Heart right ventricle (tissue), 16 donors: ENCODE data around the gene GRK1. TPM values are rescaled to one million over a fixed set of nuclear protein-coding genes. Genes with fewer than 3 reads are reported as not detected.
A peak's percentile ranks its signal among the peaks of the same experiment; 100 is the strongest.

Experiments
- ATAC-seq, 8 donors: fragments of 200-7000 bp; cut with Tn5 transposase; one replicate each; pipeline ENCODE4 v1.9.1; 2020; ENCODE audit warnings: mild to moderate bottlenecking in 8 of 8, moderate library complexity in 8 of 8, moderate number of reproducible peaks in 1 of 8
- DNase-seq, 2 donors: peaks; one replicate each; pipeline ENCODE4 v3.0.0-alpha.2; 2020
- H3K27ac ChIP-seq, 10 donors: fragments of 200-600 bp; sonication (generic) in 2 of 10; one replicate each; pipeline versions ENCODE4 v1.5.0 to v1.8.0; 2020 to 2022; ENCODE audit warnings: mild to moderate bottlenecking in 3 of 10
- H3K27me3 ChIP-seq, 7 donors: fragments of 200-600 bp; one replicate each; pipeline ENCODE4 v1.8.0; 2021 to 2022; ENCODE audit warnings: mild to moderate bottlenecking in 2 of 7
- H3K36me3 ChIP-seq, 9 donors: fragments of 200-600 bp; sonication (generic) in 1 of 9; one replicate each; pipeline versions ENCODE4 v1.5.0 to v1.8.0; 2020 to 2022; ENCODE audit warnings: mild to moderate bottlenecking in 2 of 9
- H3K4me1 ChIP-seq, 9 donors: fragments of 200-600 bp; sonication (generic) in 1 of 9; one replicate each; pipeline versions ENCODE4 v1.5.0 to v1.8.0; 2020 to 2022; ENCODE audit warnings: mild to moderate bottlenecking in 4 of 9
- H3K4me3 ChIP-seq, 10 donors: fragments of 200-600 bp; sonication (generic) in 2 of 10; one replicate each; pipeline versions ENCODE4 v1.5.0 to v1.8.0; 2020 to 2022; ENCODE audit warnings: mild to moderate bottlenecking in 7 of 10, moderate library complexity in 2 of 10
- H3K9me3 ChIP-seq, 11 donors: fragments of 200-600 bp in 10 of 11; sonication (generic) in 2 of 11; one replicate each; pipeline versions ENCODE4 v1.5.0 to v1.8.0; 2013 to 2022; ENCODE audit warnings: mild to moderate bottlenecking in 2 of 11, control low read depth in 1 of 11, moderate library complexity in 1 of 11
- WGBS, 2 donors: extraction: QIAGEN DNeasy Blood & Tissue Kit; methylation state at CpG; one replicate each; pipeline ENCODE4 v1.1.7; 2013; ENCODE audit warnings: inconsistent platforms in 1 of 2; 5-methylcytosine and 5-hydroxymethylcytosine counted together
- intact Hi-C, 10 donors: fragments of 100-400 bp; cut with DNase I; formaldehyde crosslinking; loops; one replicate each; pipeline versions ENCODE4 v1.11.1 to v1.14.2; 2022
- polyA plus RNA-seq, 2 donors: library from polyadenylated mRNA; stranded (reverse); fragments of 200-250 nt; gene quantifications; one replicate each; pipeline ENCODE4 v1.2.3, GENCODE V29; 2013
- total RNA-seq, 10 donors: library from RNA; stranded (reverse); fragmentation: NEBNext Ultra II Directional in 3 of 10; extraction: Animal tissue kit (Norgen Biotek cat#: 25700) in 3 of 10; gene quantifications; one replicate each; pipeline versions ENCODE4 v1.2.1 to v1.2.4, GENCODE V29; 2021 to 2023
- TF ChIP-seq, protein P1 (sequence below), 9 donors: fragments of 200-600 bp; sonication (generic) in 2 of 9; IDR thresholded peaks; one replicate each; pipeline versions ENCODE4 v1.5.0 to v1.8.0; 2021 to 2022; ENCODE audit warnings: antibody characterized with exemption in 9 of 9, mild to moderate bottlenecking in 5 of 9, moderate library complexity in 1 of 9
- donor health status: Arrhythmogenic right ventricular cardiomyopathy.
- donor health status: ischemic (EF 13 %, LVEDD 7.1; RV severe dilation, severe dysfunction).
- donor health status: healthy with polysubstance abuse.
- donor health status: DM: no; HTN: yes; CAD: no.
- donor health status: DM: no; HTN: no; CAD: no.
- donor health status: ischemic (EF 25% LVEDD 6.9; RV normal size, moderate dysfunction).
- donor health status: ischemic (EF 25% LVEDD 5.7; RV mildly dilated, moderate dysfunction).
- donor health status: healthy.
- donor health status: DM: yes; HTN: yes; CAD: no.
- donor health status: Ischemic cardiomyopathy.
- donor health status: ischemic (EF 35%, LVEDD 5.7; RV mildly dilated, moderate dysfunction).
- donor health status: nonischemic (EF 11% LVEDD 7.7; RV severe dilation, severe dysfunction).
- donor health status: DM: yes; HTN: yes; CAD: no.
- donor health status: PGD.
- donor health status: ischemic (EF 29% LVEDD 5.4; RV normal size, mild dysfunction).
- donor health status: nonischemic (EF 23%, LVEDD 6.1; RV moderate dilation, normal function).

GRK1 gene
- total and polyA plus RNA-seq, 12 donors, result 0.01 to 0.79 (median 0.18) TPM; not detected in 4

DNA sequence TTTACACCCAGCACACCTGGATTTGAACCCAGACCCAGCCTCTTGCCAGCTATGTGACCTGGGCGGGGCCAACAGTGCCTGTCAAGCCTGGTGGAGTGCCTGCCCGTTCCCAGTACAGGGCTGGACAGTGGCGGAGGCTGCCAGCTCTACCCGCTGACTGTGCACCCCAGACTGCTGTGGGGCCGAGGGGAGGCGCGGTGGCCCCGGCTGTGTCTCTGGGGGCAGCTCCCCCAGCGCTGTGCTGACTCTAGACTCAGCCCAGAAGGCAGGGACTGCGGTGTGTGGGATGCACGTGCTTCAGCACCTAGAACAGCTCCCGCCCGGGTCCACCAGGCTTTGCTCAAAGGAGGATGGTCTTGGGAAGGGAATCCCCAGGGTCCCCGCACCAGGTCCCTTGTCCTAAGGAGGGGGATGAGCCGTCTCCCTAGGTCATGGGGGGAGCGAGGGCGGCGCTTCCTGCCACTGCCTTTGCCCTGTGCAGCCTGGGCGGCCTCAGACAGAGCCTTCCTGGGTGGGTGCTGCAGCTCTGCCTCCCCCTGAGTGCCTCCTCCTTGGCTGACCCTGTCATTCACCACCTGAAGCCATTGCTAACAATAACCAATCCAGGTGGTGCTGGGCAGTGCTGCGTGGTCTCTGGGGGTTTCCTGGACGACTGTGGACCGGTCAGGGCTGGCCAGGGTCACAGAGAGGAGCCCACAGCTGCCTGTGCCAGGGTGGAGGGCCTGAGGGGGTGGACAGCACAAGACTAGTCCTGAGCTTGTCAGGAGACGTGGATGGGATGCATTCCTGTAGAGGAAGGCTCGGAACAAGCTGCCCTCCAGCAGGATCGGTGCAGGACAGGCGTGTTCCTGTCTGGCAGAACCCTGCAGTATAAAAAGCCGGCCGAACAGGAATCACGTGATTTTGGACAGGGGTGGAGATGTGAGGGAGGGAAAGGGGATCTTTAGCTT, 110.6 kb downstream of the GRK1 start:
- H3K4me3 ChIP-seq, result no peak overlapping the region
- 38 to 41% methylated on average over 28 to 29 of the region's 29 CpGs for WGBS, 2 donors
- peaks cover 0 to 20% (median 10%) of the 10 kb centered on the region in 7 donors for H3K27me3 ChIP-seq
- intact Hi-C loops, result no loop called here
- peak in 5 of 8 donors; percentile 44 to 65 (median 57) for ATAC-seq
- H3K36me3 ChIP-seq, result no peaks in the 10 kb centered on the region
- H3K9me3 ChIP-seq, result peaks cover 0 to 1% (median 0%) of the 10 kb centered on the region in 11 donors
- H3K27ac ChIP-seq, result no peak overlapping the region
- H3K4me1 ChIP-seq, result peaks cover 0 to 3% (median 0%) of the 10 kb centered on the region in 9 donors
- TF ChIP-seq, protein P1, sequence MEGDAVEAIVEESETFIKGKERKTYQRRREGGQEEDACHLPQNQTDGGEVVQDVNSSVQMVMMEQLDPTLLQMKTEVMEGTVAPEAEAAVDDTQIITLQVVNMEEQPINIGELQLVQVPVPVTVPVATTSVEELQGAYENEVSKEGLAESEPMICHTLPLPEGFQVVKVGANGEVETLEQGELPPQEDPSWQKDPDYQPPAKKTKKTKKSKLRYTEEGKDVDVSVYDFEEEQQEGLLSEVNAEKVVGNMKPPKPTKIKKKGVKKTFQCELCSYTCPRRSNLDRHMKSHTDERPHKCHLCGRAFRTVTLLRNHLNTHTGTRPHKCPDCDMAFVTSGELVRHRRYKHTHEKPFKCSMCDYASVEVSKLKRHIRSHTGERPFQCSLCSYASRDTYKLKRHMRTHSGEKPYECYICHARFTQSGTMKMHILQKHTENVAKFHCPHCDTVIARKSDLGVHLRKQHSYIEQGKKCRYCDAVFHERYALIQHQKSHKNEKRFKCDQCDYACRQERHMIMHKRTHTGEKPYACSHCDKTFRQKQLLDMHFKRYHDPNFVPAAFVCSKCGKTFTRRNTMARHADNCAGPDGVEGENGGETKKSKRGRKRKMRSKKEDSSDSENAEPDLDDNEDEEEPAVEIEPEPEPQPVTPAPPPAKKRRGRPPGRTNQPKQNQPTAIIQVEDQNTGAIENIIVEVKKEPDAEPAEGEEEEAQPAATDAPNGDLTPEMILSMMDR (IDR thresholded peaks at IDR 0.05), result no peak
- DNase-seq, result no peak

DNA sequence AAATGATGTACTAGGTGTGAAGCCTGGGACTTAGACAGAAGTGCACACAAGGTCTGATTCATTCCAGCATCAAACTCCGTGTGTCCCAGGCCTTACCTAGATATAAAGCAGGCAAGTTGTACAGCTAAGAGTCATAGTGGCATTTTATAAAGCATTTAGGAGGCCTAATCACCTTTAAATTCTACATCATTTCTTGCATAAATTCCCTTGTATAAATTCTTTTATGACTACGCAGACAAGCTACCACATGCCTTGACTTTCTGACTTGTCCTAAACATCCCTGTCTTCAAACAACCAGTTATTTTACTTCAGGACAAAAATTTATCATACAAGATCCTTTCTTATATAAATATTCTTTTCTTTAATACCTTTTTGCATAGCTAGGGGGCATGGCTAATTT, 114.6 kb downstream of the GRK1 start:
- no peak overlapping the region for H3K4me3 ChIP-seq
- intact Hi-C loops, result no loop called here
- peaks cover 0 to 4% (median 0%) of the 10 kb centered on the region in 11 donors for H3K9me3 ChIP-seq
- DNase-seq (no peak), ATAC-seq (no peak)
- peaks cover 0 to 12% (median 5%) of the 10 kb centered on the region in 7 donors for H3K27me3 ChIP-seq
- peaks cover 0 to 4% (median 0%) of the 10 kb centered on the region in 9 donors for H3K4me1 ChIP-seq
- no peak overlapping the region for H3K27ac ChIP-seq
- WGBS, 2 donors, result 84 to 89% methylated on average over 2 of the region's 2 CpGs
- TF ChIP-seq, protein P1 (IDR thresholded peaks at IDR 0.05), result peak in 1 of 9 donors; percentile 13
- no peaks in the 10 kb centered on the region for H3K36me3 ChIP-seq

DNA sequence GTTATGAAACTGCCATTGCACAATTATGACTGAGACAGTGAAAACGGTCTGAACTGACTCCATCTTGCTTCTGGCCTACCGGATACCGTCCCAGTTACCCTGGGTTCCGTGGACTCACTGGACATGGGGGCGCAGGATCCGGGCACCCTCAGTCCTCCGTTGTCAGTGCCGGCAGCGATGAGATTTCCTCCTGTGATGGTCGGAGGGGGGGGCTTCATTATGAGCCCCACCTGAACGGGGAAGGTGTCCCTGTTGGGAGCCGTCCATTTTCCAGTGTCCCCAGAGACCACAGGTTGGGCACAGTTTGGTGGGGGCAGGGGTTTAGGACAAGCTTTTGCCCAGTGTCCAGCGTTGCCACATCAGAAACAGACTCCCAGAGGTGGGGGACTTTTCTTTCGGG, 115.5 kb downstream of the GRK1 start:
- TF ChIP-seq, protein P1 (IDR thresholded peaks at IDR 0.05), result no peak
- no peaks in the 10 kb centered on the region for H3K36me3 ChIP-seq
- peaks cover 0 to 6% (median 0%) of the 10 kb centered on the region in 7 donors for H3K27me3 ChIP-seq
- no peak for ATAC-seq
- H3K4me3 ChIP-seq, result no peak overlapping the region
- peaks cover 0 to 4% (median 0%) of the 10 kb centered on the region in 11 donors for H3K9me3 ChIP-seq
- no peak for DNase-seq
- 79 to 86% methylated on average over 14 of the region's 14 CpGs for WGBS, 2 donors
- intact Hi-C loops, result no loop called here
- H3K4me1 ChIP-seq, result peaks cover 0 to 4% (median 0%) of the 10 kb centered on the region in 9 donors
- H3K27ac ChIP-seq, result no peak overlapping the region

DNA sequence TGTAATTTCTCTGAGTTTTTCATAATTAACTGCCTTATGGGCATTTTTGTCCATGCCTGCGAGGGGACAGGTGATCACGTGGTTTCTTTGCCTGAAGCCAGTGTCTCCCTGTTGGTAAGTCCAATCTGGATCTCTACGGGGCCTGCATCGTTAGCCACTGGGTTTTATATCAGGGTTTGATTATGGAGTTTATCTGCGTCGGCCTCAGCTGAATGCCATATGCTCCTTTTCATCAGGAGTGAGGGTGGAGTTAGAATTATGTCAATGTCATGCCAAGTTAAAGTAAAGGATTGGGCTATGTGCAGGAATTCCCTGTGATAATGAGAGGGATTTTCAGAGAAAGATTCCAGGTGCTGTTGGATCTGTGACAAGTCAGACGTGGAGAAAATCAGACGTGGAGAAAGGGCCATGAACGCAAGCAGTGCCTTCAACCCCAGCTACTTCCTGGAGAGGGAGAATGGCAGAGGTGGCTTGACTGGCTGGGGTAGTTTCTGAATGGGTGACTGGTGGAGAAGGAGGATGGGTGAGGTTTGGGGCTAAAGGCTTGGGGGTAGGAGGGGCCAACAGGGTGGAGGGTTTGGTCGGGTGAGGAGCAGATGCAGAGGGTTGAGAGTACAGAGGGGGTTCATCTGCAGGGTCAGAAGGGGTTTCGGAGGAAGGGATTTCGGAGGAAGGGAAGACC, 116.3 kb downstream of the GRK1 start:
- intact Hi-C loops, result no loop called here
- Histone ChIP-seq H3K9me3 (peaks cover 0 to 4% (median 0%) of the 10 kb centered on the region in 11 donors), H3K36me3 (no peaks in the 10 kb centered on the region), H3K4me1 (peaks cover 0 to 4% (median 0%) of the 10 kb centered on the region in 9 donors), H3K27me3 (no peaks in the 10 kb centered on the region), H3K27ac (no peak overlapping the region), H3K4me3 (no peak overlapping the region)
- TF ChIP-seq, protein P1 (IDR thresholded peaks at IDR 0.05), result no peak
- WGBS, 2 donors, result 71 to 74% methylated on average over 12 of the region's 12 CpGs
- ATAC-seq (no peak), DNase-seq (no peak)
